IMR-90 (cell line): ENCODE measurements around the gene EBF4. TPM values are rescaled to one million over a fixed set of nuclear protein-coding genes. Genes with fewer than 3 reads are reported as not detected.
A peak's percentile ranks its signal among the peaks of the same experiment; 100 is the strongest.

Experiments used
- ATAC-seq: fragments of 200-7000 bp; cut with Tn5 transposase; 2 replicates; pipeline ENCODE4 v1.9.1; 2020; ENCODE audit warnings: low read depth, mild to moderate bottlenecking, moderate library complexity
- BruUV-seq: library from RNA; stranded (reverse); fragments of 400-500 nt; replicated peaks from 2 replicates; lab custom pipeline; 2021; lab: Mats Ljungman, UMichigan
- CTCF ChIA-PET: fragments of 300-600 bp; formaldehyde crosslinking; extraction: SDS; loops from one replicate; lab custom pipeline; 2021; ENCODE audit warnings: antibody characterized with exemption; lab: Yijun Ruan, JAX
- POLR2A ChIA-PET: fragments of 300-600 bp; sonication (Branson Sonifier 250); formaldehyde crosslinking; loops from one replicate; lab custom pipeline; 2022; ENCODE audit warnings: antibody characterized with exemption; ENCODE audit not compliant: unreplicated experiment; lab: Charles Lee
- DNase-seq: peaks from one replicate; pipeline ENCODE4 v3.0.0; 2013
- H2AFZ ChIP-seq: replicated peaks from 2 replicates; pipeline ENCODE3; 2013; ENCODE audit warnings: low read length, mild to moderate bottlenecking; ENCODE audit not compliant: poor library complexity
- H2AK5ac ChIP-seq: 2 replicates; pipeline ENCODE4 v1.6.1; 2013; ENCODE audit warnings: low read depth, low read length, inconsistent platforms
- H2AK9ac ChIP-seq: replicated peaks from 2 replicates; pipeline ENCODE3; 2013; ENCODE audit warnings: mild to moderate bottlenecking, low read depth, low read length, moderate library complexity; ENCODE audit not compliant: poor library complexity
- H2BK120ac ChIP-seq: 2 replicates; pipeline ENCODE4 v1.6.1; 2013; ENCODE audit warnings: low read depth, low read length, inconsistent platforms
- H2BK15ac ChIP-seq: 3 replicates; pipeline ENCODE4 v1.6.1; 2013; ENCODE audit warnings: low read depth, low read length, inconsistent platforms
- H2BK20ac ChIP-seq: 2 replicates; pipeline ENCODE4 v1.6.1; 2013; ENCODE audit warnings: low read depth, mild to moderate bottlenecking, inconsistent platforms, low read length, moderate library complexity
- H2BK5ac ChIP-seq: 2 replicates; pipeline ENCODE4 v1.6.1; 2013; ENCODE audit warnings: mild to moderate bottlenecking, low read depth, low read length, inconsistent platforms; ENCODE audit not compliant: poor library complexity, severe bottlenecking
- H3K14ac ChIP-seq: replicated peaks from 2 replicates; pipeline ENCODE4 v1.6.1; 2013; ENCODE audit warnings: low read depth, low read length, inconsistent platforms
- H3K18ac ChIP-seq: 2 replicates; pipeline ENCODE4 v1.6.1; 2013; ENCODE audit warnings: low read depth, low read length, control low read depth
- H3K23ac ChIP-seq: 2 replicates; pipeline ENCODE4 v1.6.1; 2013; ENCODE audit warnings: low read depth, low read length, inconsistent platforms
- H3K27ac ChIP-seq: 2 replicates; pipeline ENCODE4 v1.5.1; 2013; ENCODE audit warnings: mild to moderate bottlenecking, control low read depth, low read length; ENCODE audit not compliant: insufficient read depth
- H3K27me3 ChIP-seq: 2 replicates; pipeline ENCODE4 v1.6.1; 2013; ENCODE audit warnings: low read length; ENCODE audit not compliant: control insufficient read depth, insufficient read depth
- H3K36me3 ChIP-seq: 2 replicates; pipeline ENCODE4 v1.6.1; 2013; ENCODE audit warnings: low read length, mixed read lengths; ENCODE audit not compliant: control insufficient read depth, insufficient read depth
- H3K4ac ChIP-seq: 2 replicates; pipeline ENCODE4 v1.6.1; 2013; ENCODE audit warnings: low read depth, low read length, inconsistent platforms
- H3K4me1 ChIP-seq: 2 replicates; pipeline ENCODE4 v1.6.1; 2013; ENCODE audit warnings: low read length, mixed read lengths; ENCODE audit not compliant: control insufficient read depth, insufficient read depth
- H3K4me2 ChIP-seq: 2 replicates; pipeline ENCODE4 v1.6.1; 2013; ENCODE audit warnings: low read depth, mild to moderate bottlenecking, control low read depth, low read length, moderate library complexity
- H3K4me3 ChIP-seq: 2 replicates; pipeline ENCODE4 v1.5.1; 2013; ENCODE audit warnings: low read depth, mild to moderate bottlenecking, control low read depth, low read length, moderate library complexity; ENCODE audit not compliant: insufficient read depth
- H3K56ac ChIP-seq: 2 replicates; pipeline ENCODE4 v1.6.1; 2013; ENCODE audit warnings: low read length, inconsistent platforms; ENCODE audit not compliant: insufficient read depth; ENCODE audit errors: extremely low read depth
- H3K79me1 ChIP-seq, 2 experiments: 2 replicates each; pipeline ENCODE4 v1.6.1; 2013; ENCODE audit warnings: low read length in 2 of 2, inconsistent platforms in 1 of 2, low read depth in 1 of 2
- H3K9ac ChIP-seq: 2 replicates; pipeline ENCODE4 v1.6.1; 2013; ENCODE audit warnings: low read depth, low read length, control low read depth
- H3K9me1 ChIP-seq: 2 replicates; pipeline ENCODE4 v1.6.1; 2013; ENCODE audit warnings: low read length, inconsistent platforms; ENCODE audit not compliant: insufficient read depth
- H3K9me3 ChIP-seq: 2 replicates; pipeline ENCODE4 v1.6.1; 2013; ENCODE audit warnings: low read length; ENCODE audit not compliant: control insufficient read depth, insufficient read depth
- H4K20me1 ChIP-seq: 2 replicates; pipeline ENCODE4 v1.6.1; 2013; ENCODE audit warnings: low read length, inconsistent platforms; ENCODE audit not compliant: insufficient read depth
- H4K5ac ChIP-seq: 2 replicates; pipeline ENCODE4 v1.6.1; 2013; ENCODE audit warnings: mild to moderate bottlenecking, low read depth, low read length, control low read depth
- H4K8ac ChIP-seq, 2 experiments: 2 replicates each; pipeline ENCODE4 v1.6.1; 2013; ENCODE audit warnings: low read depth in 2 of 2, low read length in 2 of 2, control low read depth in 1 of 2, inconsistent platforms in 1 of 2
- H4K91ac ChIP-seq: 2 replicates; pipeline ENCODE4 v1.6.1; 2013; ENCODE audit warnings: low read depth, low read length, inconsistent platforms; ENCODE audit not compliant: insufficient read depth
- MAZ ChIP-seq: IDR thresholded peaks from 2 replicates; pipeline ENCODE4 v1.6.1; 2012; ENCODE audit warnings: low read depth, mild to moderate bottlenecking, low read length, improper control_type of control experiment, moderate library complexity, borderline replicate concordance
- RAD21 ChIP-seq: IDR thresholded peaks from 2 replicates; pipeline ENCODE4 v1.6.1; 2012; ENCODE audit warnings: low read length, improper control_type of control experiment
- RFX5 ChIP-seq: IDR thresholded peaks from 2 replicates; pipeline ENCODE4 v1.8.0; 2012; ENCODE audit warnings: low read depth, mild to moderate bottlenecking, low read length, moderate library complexity
- WGBS, 2 experiments: methylation state at CpG; one replicate each; pipeline versions ENCODE4 v1.1.5 to v1.1.7; 2013; ENCODE audit warnings: missing lambda C conversion rate in 2 of 2; ENCODE audit not compliant: insufficient read length in 1 of 2; ENCODE audit errors: extremely low coverage in 2 of 2; 5-methylcytosine and 5-hydroxymethylcytosine counted together
- dilution Hi-C: fragments of 300-500 bp; cut with HindIII; formaldehyde crosslinking; loops from one replicate; pipeline ENCODE4 v1.14.3; 2018; ENCODE audit warnings: low sequenced_read_pairs; ENCODE audit not compliant: unreplicated experiment
- in situ Hi-C: fragments of 300-500 bp; cut with MboI; formaldehyde crosslinking; loops from 3 replicates; pipeline ENCODE4 v1.14.3; 2019; ENCODE audit warnings: low sequenced_read_pairs, inconsistent platforms, mixed read lengths
- intact Hi-C: fragments of 100-400 bp; cut with micrococcal nuclease; formaldehyde crosslinking; loops from 2 replicates; pipeline ENCODE4 v1.10.0; 2022
- polyA plus RNA-seq, 3 experiments: library from polyadenylated mRNA; depleted of rRNA; stranded (reverse); fragments of >200 nt; gene quantifications; 2 replicates each; pipeline ENCODE4 v1.2.3, GENCODE V29; 2012; ENCODE audit warnings: low replicate concordance in 1 of 3
- total RNA-seq: library from RNA; depleted of rRNA; stranded (reverse); fragments of >200 nt; gene quantifications from 2 replicates; pipeline ENCODE4 v1.2.3, GENCODE V29; 2012

EBF4 gene
- total and polyA plus RNA-seq, 2 of the 4 experiments (the other 2 are of a cell fraction) = 0.18 to 1.1 TPM

GRCh38 chr20:2804852-2805688 lies 112.5 kb downstream of the EBF4 start:
- H4K20me1 ChIP-seq = no peaks in the 10 kb centered on the region
- dilution Hi-C loops = no loop called here
- no peak overlapping the region for H3K4ac ChIP-seq
- H4K5ac ChIP-seq = no peak overlapping the region
- H2BK20ac ChIP-seq = no peak overlapping the region
- H2BK5ac ChIP-seq = no peak overlapping the region
- no peak overlapping the region for H3K27ac ChIP-seq
- peaks cover 3% of the 10 kb centered on the region; the same call in 1 of the 2 replicates for H3K4me1 ChIP-seq
- H2AFZ ChIP-seq = peak overlapping the region; percentile 61
- no peak overlapping the region for H2BK120ac ChIP-seq
- no peak overlapping the region for H3K4me3 ChIP-seq
- no peak overlapping the region for H4K8ac ChIP-seq
- H3K14ac ChIP-seq = no peak overlapping the region
- 48% methylated on average over 5 of the region's 49 CpGs; no CpG with 5 or more reads in 1 of the 2 experiments for WGBS, 2 experiments
- no peak overlapping the region for H3K56ac ChIP-seq
- no peak overlapping the region for H2AK5ac ChIP-seq
- H3K27me3 ChIP-seq = peaks cover 66% of the 10 kb centered on the region
- no TSS peak for BruUV-seq
- H3K9me1 ChIP-seq = peaks cover 3% of the 10 kb centered on the region; the same call in 1 of the 2 replicates
- no peak for DNase-seq
- TF ChIP-seq MAZ = no peak
- TF ChIP-seq RFX5 = no peak
- no peak for TF ChIP-seq RAD21
- no peaks in the 10 kb centered on the region for H3K79me1 ChIP-seq
- intact Hi-C loops = no loop called here
- no peak overlapping the region for H3K18ac ChIP-seq
- no peak overlapping the region for H3K23ac ChIP-seq
- no peak overlapping the region for H2AK9ac ChIP-seq
- peak; percentile 62 for ATAC-seq
- in situ Hi-C loops = loop anchor here (25.0 kb wide), 1 partner anchor 693 kb away; the partner anchor contains the start of gene STK35
- ChIA-PET POLR2A (no interaction called here), CTCF (no interaction called here)
- no peaks in the 10 kb centered on the region for H3K36me3 ChIP-seq
- H3K9ac ChIP-seq = no peak overlapping the region
- 0 out of 2 replicates have a peak, but pooled peaks cover 9% of the 10 kb centered on the region for H3K9me3 ChIP-seq
- peak overlapping the region; percentile 56; the same call in 1 of the 2 replicates for H3K4me2 ChIP-seq
- H4K91ac ChIP-seq = no peak overlapping the region
- H2BK15ac ChIP-seq = no peak overlapping the region
